ENCODE measurements around the gene HYKK.

HYKK gene

DNA sequence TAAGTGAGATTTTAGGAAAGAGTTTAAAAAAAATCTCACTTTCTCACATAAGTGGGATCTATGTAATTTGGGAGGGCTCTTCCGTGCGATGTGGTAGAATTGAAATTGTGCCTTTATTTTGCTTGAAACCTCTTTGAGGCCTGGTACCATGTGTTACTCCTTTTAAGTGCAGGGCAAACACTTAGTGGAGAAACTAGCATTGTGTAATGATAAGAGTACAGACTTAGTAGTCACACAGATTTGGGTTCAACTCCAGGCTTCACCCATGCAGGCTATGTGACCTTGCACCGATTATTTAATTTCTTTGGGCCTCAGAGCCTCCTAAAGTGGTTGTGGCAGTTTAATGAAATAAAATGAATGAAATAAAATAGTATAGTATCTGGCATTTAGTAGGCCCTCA is 35.3 kb downstream of the HYKK start:
- no peak for TF ChIP-seq POLR2AphosphoS5 (IDR thresholded peaks at IDR 0.05; ENCODE audit: low read depth)
- TF ChIP-seq, protein P1, sequence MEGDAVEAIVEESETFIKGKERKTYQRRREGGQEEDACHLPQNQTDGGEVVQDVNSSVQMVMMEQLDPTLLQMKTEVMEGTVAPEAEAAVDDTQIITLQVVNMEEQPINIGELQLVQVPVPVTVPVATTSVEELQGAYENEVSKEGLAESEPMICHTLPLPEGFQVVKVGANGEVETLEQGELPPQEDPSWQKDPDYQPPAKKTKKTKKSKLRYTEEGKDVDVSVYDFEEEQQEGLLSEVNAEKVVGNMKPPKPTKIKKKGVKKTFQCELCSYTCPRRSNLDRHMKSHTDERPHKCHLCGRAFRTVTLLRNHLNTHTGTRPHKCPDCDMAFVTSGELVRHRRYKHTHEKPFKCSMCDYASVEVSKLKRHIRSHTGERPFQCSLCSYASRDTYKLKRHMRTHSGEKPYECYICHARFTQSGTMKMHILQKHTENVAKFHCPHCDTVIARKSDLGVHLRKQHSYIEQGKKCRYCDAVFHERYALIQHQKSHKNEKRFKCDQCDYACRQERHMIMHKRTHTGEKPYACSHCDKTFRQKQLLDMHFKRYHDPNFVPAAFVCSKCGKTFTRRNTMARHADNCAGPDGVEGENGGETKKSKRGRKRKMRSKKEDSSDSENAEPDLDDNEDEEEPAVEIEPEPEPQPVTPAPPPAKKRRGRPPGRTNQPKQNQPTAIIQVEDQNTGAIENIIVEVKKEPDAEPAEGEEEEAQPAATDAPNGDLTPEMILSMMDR (IDR thresholded peaks at IDR 0.05; ENCODE audit: insufficient read depth, low read length): no peak
- no peak for TF ChIP-seq GABPA (IDR thresholded peaks at IDR 0.05; ENCODE audit: low read depth)
- TF ChIP-seq, protein P2, sequence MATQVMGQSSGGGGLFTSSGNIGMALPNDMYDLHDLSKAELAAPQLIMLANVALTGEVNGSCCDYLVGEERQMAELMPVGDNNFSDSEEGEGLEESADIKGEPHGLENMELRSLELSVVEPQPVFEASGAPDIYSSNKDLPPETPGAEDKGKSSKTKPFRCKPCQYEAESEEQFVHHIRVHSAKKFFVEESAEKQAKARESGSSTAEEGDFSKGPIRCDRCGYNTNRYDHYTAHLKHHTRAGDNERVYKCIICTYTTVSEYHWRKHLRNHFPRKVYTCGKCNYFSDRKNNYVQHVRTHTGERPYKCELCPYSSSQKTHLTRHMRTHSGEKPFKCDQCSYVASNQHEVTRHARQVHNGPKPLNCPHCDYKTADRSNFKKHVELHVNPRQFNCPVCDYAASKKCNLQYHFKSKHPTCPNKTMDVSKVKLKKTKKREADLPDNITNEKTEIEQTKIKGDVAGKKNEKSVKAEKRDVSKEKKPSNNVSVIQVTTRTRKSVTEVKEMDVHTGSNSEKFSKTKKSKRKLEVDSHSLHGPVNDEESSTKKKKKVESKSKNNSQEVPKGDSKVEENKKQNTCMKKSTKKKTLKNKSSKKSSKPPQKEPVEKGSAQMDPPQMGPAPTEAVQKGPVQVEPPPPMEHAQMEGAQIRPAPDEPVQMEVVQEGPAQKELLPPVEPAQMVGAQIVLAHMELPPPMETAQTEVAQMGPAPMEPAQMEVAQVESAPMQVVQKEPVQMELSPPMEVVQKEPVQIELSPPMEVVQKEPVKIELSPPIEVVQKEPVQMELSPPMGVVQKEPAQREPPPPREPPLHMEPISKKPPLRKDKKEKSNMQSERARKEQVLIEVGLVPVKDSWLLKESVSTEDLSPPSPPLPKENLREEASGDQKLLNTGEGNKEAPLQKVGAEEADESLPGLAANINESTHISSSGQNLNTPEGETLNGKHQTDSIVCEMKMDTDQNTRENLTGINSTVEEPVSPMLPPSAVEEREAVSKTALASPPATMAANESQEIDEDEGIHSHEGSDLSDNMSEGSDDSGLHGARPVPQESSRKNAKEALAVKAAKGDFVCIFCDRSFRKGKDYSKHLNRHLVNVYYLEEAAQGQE (IDR thresholded peaks at IDR 0.05; ENCODE audit: insufficient replicate concordance, low read depth): no peak
- no peak for TF ChIP-seq SPI1 (IDR thresholded peaks at IDR 0.05; ENCODE audit: borderline replicate concordance, low read depth)
- no peak overlapping the region for H3K4me3 ChIP-seq (replicated peaks; ENCODE audit: insufficient read depth, low read length)
- DNase-seq (ENCODE audit: low read depth in 1 of 2, low spot score in 1 of 2): no peak
- no peaks in the 10 kb centered on the region for H3K27me3 ChIP-seq (ENCODE audit: insufficient read depth, poor library complexity, severe bottlenecking)
- H3K27ac ChIP-seq (replicated peaks): no peak overlapping the region

DNA sequence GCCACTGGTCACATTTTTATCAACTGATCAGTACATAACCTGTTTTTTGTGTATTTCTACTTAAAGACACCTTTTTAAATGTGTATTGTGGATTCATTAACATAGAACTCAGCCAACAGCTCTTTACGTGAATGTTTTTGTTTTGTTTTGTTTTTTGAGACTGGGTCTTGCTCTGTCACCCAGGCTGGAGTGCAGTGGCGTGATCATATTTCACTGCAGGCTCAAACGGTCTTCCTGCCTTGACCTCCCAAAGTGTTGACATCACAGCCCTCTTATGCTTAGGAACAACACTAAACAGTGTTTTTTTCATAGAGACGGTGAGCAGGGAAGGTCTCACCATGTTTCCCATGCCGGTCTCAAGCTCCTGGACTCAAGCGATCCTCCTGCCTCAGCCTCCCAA is 42.8 kb downstream of the HYKK start:
- H3K27ac ChIP-seq (replicated peaks): no peak overlapping the region
- H3K4me3 ChIP-seq (replicated peaks; ENCODE audit: insufficient read depth, low read length): no peak overlapping the region
- TF ChIP-seq POLR2AphosphoS5 (IDR thresholded peaks at IDR 0.05; ENCODE audit: low read depth) (no peak), GABPA (IDR thresholded peaks at IDR 0.05; ENCODE audit: low read depth) (no peak), SPI1 (IDR thresholded peaks at IDR 0.05; ENCODE audit: borderline replicate concordance, low read depth) (no peak)
- TF ChIP-seq, protein P1 (IDR thresholded peaks at IDR 0.05; ENCODE audit: insufficient read depth, low read length): no peak
- TF ChIP-seq, protein P2 (IDR thresholded peaks at IDR 0.05; ENCODE audit: insufficient replicate concordance, low read depth): no peak
- DNase-seq (ENCODE audit: low read depth in 1 of 2, low spot score in 1 of 2): no peak
- H3K27me3 ChIP-seq (ENCODE audit: insufficient read depth, poor library complexity, severe bottlenecking): no peaks in the 10 kb centered on the region

DNA sequence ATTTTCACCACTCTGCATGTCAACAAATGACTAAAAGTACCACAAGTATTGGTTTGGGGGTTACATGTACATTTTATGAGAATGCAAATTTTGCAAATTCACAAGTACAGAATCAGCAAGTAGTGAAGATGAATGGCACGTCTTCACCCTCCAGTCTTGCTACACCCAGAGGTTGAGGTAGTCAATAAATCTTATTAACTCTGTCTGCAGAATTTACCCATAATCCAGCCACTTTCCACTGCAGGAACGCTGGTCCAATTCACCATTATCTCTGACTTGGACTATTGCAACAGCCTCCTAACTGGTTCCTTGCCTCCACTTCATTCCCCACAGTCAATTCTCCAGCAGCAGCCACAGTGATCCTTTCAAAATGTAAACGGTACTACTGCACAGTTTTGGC is 43.4 kb downstream of the HYKK start:
- DNase-seq (ENCODE audit: low read depth in 1 of 2, low spot score in 1 of 2): no peak
- Histone ChIP-seq H3K4me3 (replicated peaks; ENCODE audit: insufficient read depth, low read length) (no peak overlapping the region), H3K27me3 (ENCODE audit: insufficient read depth, poor library complexity, severe bottlenecking) (no peaks in the 10 kb centered on the region), H3K27ac (replicated peaks) (no peak overlapping the region)
- TF ChIP-seq, protein P2 (IDR thresholded peaks at IDR 0.05; ENCODE audit: insufficient replicate concordance, low read depth): no peak
- TF ChIP-seq SPI1 (IDR thresholded peaks at IDR 0.05; ENCODE audit: borderline replicate concordance, low read depth) (no peak), POLR2AphosphoS5 (IDR thresholded peaks at IDR 0.05; ENCODE audit: low read depth) (no peak), GABPA (IDR thresholded peaks at IDR 0.05; ENCODE audit: low read depth) (no peak)
- TF ChIP-seq, protein P1 (IDR thresholded peaks at IDR 0.05; ENCODE audit: insufficient read depth, low read length): no peak
